Breast epithelium (tissue), 3 donors: ENCODE data around the gene NTRK2.

Experiments used
- POLR2A ChIP-seq: fragments of 450-650 bp; IDR thresholded peaks from one replicate; pipeline ENCODE4 v1.6.1; 2016; ENCODE audit warnings: antibody characterized with exemption, mild to moderate bottlenecking, moderate library complexity
- POLR2AphosphoS5 ChIP-seq, 3 donors: sonication (generic); formaldehyde crosslinking; IDR thresholded peaks; one replicate each; pipeline ENCODE4 v1.6.1; 2017; ENCODE audit warnings: antibody characterized with exemption in 3 of 3
- TF ChIP-seq, protein P1 (sequence below), 3 donors: fragments of 450-650 bp; IDR thresholded peaks; one replicate each; pipeline ENCODE4 v1.5.1; 2016 to 2017; ENCODE audit warnings: antibody characterized with exemption in 3 of 3, mild to moderate bottlenecking in 3 of 3, moderate library complexity in 3 of 3

GRCh38 chr9:84812355-84812754 lies 142.8 kb downstream of the NTRK2 start:
- TF ChIP-seq POLR2AphosphoS5 (IDR thresholded peaks at IDR 0.05) (no peak), POLR2A (no peak)
- TF ChIP-seq, protein P1, sequence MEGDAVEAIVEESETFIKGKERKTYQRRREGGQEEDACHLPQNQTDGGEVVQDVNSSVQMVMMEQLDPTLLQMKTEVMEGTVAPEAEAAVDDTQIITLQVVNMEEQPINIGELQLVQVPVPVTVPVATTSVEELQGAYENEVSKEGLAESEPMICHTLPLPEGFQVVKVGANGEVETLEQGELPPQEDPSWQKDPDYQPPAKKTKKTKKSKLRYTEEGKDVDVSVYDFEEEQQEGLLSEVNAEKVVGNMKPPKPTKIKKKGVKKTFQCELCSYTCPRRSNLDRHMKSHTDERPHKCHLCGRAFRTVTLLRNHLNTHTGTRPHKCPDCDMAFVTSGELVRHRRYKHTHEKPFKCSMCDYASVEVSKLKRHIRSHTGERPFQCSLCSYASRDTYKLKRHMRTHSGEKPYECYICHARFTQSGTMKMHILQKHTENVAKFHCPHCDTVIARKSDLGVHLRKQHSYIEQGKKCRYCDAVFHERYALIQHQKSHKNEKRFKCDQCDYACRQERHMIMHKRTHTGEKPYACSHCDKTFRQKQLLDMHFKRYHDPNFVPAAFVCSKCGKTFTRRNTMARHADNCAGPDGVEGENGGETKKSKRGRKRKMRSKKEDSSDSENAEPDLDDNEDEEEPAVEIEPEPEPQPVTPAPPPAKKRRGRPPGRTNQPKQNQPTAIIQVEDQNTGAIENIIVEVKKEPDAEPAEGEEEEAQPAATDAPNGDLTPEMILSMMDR (IDR thresholded peaks at IDR 0.05), result no peak
